ENCODE data around the gene BCAS1. TPM values are rescaled to one million over a fixed set of nuclear protein-coding genes. Genes with fewer than 3 reads are reported as not detected.

BCAS1 gene
- total and polyA plus RNA-seq, 7 experiments from 2014 or later: 0.05 to 0.16 (median 0.10) TPM; not detected in 4

DNA sequence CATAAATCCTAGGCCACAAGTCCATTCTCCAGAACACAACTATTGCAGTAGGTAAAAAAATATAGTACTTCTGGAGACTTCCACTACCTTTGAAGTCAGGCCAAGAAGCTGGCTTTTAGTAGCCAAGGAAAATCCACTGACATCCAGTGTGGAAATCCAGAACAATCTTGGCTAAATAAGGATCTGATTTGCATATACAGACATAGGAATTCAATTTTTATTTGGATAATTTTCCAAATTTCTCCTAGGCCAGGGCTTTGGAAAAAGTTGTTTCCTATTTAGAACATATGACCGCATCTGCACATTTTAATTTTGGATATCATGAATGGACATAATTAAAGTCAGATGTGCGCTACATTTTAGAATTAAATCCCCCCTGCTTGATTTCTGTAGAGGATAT lies 100.2 kb downstream of the BCAS1 start:
- Mint-ChIP-seq H3K9me3 (peaks cover 0 to 10% (median 4%) of the 10 kb centered on the region in 11 donors), H3K36me3 (peaks cover 0 to 4% (median 0%) of the 10 kb centered on the region in 5 donors), H3K27me3 (peaks cover 0 to 6% (median 0%) of the 10 kb centered on the region in 5 donors), H3K4me1 (no peaks in the 10 kb centered on the region), H3K27ac (no peak overlapping the region), H3K4me3 (no peak overlapping the region)
- no peak overlapping the region for H3K27ac ChIP-seq (ENCODE audit: low read depth, low read length)
- ATAC-seq: no peak
- no peaks in the 10 kb centered on the region for H3K9me3 ChIP-seq (ENCODE audit: control insufficient read depth in 2 of 3, low read length in 3 of 3)
- H3K4me3 ChIP-seq (ENCODE audit: low read length): no peak overlapping the region
- no peaks in the 10 kb centered on the region for H3K27me3 ChIP-seq (ENCODE audit: control insufficient read depth in 2 of 2, insufficient read depth in 2 of 2, low read length in 2 of 2)
- H3K36me3 ChIP-seq (ENCODE audit: control insufficient read depth in 2 of 3, insufficient read depth in 3 of 3, low read length in 3 of 3): no peaks in the 10 kb centered on the region
- H3K4me1 ChIP-seq (ENCODE audit: control insufficient read depth in 2 of 2, insufficient read depth in 2 of 2, low read length in 2 of 2): no peaks in the 10 kb centered on the region
- ChIA-PET CTCF (interaction anchor here (0.8 kb wide), 1 partner anchor 49 kb away, joined by 3 read pairs; no protein-coding TSS in a partner anchor), POLR2A (no interaction called here)
- intact Hi-C loops (cut with micrococcal nuclease): no loop called here
- DNase-seq: no peak

DNA sequence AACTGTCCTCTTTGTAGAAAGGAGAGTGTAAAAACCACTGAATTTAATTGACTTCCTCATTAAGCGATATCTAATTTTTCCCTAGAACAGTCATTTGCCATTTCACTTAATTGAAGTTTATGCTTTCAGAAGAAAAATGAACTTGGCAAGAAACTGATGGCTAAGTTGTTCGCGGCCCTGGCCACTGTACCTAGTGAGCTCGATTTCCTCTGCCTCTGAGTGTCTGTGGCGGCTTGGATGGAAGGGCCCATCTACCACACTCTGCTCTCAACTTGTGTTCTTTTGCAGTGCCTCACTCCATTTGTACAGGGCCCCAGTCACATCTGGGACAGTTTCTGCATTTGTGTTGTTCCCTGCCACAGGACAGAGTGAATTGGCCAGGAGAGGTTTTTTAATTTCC lies 102.9 kb downstream of the BCAS1 start:
- Mint-ChIP-seq H3K4me3 (no peak overlapping the region), H3K27ac (no peak overlapping the region), H3K9me3 (no peaks in the 10 kb centered on the region), H3K36me3 (no peaks in the 10 kb centered on the region), H3K4me1 (no peaks in the 10 kb centered on the region), H3K27me3 (peaks cover 0 to 17% (median 6%) of the 10 kb centered on the region in 5 donors)
- H3K27ac ChIP-seq (ENCODE audit: low read depth, low read length): no peak overlapping the region
- ChIA-PET CTCF (no interaction called here), POLR2A (no interaction called here)
- H3K4me3 ChIP-seq (ENCODE audit: low read length): no peak overlapping the region
- ATAC-seq (no peak), DNase-seq (no peak)
- intact Hi-C loops (cut with micrococcal nuclease): no loop called here
- no peaks in the 10 kb centered on the region for H3K36me3 ChIP-seq (ENCODE audit: control insufficient read depth in 2 of 3, insufficient read depth in 3 of 3, low read length in 3 of 3)
- H3K27me3 ChIP-seq (ENCODE audit: control insufficient read depth in 2 of 2, insufficient read depth in 2 of 2, low read length in 2 of 2): no peaks in the 10 kb centered on the region
- H3K4me1 ChIP-seq (ENCODE audit: control insufficient read depth in 2 of 2, insufficient read depth in 2 of 2, low read length in 2 of 2): no peaks in the 10 kb centered on the region
- H3K9me3 ChIP-seq (ENCODE audit: control insufficient read depth in 2 of 3, low read length in 3 of 3): no peaks in the 10 kb centered on the region

DNA sequence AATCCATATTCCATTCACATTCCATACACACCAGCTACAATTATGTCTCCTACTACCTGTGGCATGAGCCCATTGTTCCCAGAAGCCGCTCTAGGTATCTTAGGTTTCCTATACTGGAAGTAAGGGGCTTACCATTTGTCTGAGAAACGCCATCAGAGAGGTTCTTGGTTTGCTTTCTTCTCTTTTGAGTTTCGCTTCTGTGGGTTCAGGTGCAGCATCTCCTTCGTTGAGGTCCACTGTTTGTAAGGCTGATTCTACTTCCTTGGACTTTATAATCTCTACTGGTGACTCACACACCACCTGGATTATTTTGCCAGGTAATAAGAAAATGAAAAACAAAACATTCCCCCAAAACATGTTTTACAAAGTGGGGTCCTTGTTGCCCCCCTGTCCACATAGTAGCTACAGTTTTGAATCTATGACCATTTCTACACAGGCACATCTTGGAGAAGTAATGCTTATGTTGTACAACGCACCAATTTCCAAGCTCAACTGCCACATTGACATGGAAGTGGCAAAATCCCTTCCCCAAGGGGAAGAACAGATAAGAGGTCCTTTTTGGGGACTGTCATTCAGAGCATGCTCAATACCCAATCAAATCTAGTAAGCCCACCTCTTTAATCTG lies 103.5 kb downstream of the BCAS1 start:
- intact Hi-C loops (cut with micrococcal nuclease): no loop called here
- H3K4me1 ChIP-seq (ENCODE audit: control insufficient read depth in 2 of 2, insufficient read depth in 2 of 2, low read length in 2 of 2): no peaks in the 10 kb centered on the region
- no peaks in the 10 kb centered on the region for H3K27me3 ChIP-seq (ENCODE audit: control insufficient read depth in 2 of 2, insufficient read depth in 2 of 2, low read length in 2 of 2)
- H3K9me3 ChIP-seq (ENCODE audit: control insufficient read depth in 2 of 3, low read length in 3 of 3): no peaks in the 10 kb centered on the region
- CTCF ChIA-PET: no interaction called here
- H3K36me3 ChIP-seq (ENCODE audit: control insufficient read depth in 2 of 3, insufficient read depth in 3 of 3, low read length in 3 of 3): no peaks in the 10 kb centered on the region
- H3K27ac ChIP-seq (ENCODE audit: low read depth, low read length): no peak overlapping the region
- H3K36me3 Mint-ChIP-seq: no peaks in the 10 kb centered on the region
- peaks cover 0 to 20% (median 6%) of the 10 kb centered on the region in 5 donors for H3K27me3 Mint-ChIP-seq
- no peak for ATAC-seq
- no peak overlapping the region for H3K27ac Mint-ChIP-seq
- H3K4me3 ChIP-seq (ENCODE audit: low read length): no peak overlapping the region
- no peaks in the 10 kb centered on the region for H3K4me1 Mint-ChIP-seq
- no peaks in the 10 kb centered on the region for H3K9me3 Mint-ChIP-seq
- DNase-seq: no peak
- POLR2A ChIA-PET: no interaction called here
- H3K4me3 Mint-ChIP-seq: no peak overlapping the region

DNA sequence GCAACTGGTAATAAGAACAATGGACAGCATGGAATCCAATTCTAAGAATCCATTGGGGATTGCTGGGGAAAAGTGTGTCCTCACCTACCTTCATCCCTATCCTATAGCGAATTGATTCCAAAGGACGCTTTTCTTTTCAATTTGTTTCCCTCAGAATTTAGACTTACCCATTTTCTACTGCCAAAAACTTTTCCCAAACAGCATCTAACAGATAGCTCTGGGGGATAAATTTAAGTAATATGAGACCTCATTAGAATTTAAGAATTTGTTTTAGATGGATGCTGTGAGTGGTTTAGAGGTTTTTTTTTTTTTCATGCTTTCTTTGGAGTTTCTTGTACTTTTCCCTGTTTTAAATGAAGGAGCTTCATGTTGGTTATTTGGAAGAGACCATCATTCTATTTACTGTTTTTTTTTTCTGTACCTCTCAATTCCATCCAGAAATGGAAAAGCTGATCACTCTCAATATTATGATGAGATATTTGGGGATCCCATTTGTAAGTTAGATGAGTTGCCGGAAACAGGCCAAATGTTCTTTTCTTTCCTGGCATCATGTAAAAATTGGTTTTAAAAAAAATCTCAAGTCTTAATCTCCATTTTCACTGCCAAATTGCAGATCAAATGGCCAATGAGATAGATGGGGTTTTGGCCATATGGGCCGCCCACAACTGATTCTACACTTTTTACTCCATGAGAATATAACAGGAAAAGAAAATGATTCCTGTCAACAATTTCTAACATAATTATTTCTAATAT lies 105.7 kb downstream of the BCAS1 start:
- ATAC-seq: no peak
- Histone ChIP-seq H3K27me3 (ENCODE audit: control insufficient read depth in 2 of 2, insufficient read depth in 2 of 2, low read length in 2 of 2) (no peaks in the 10 kb centered on the region), H3K9me3 (ENCODE audit: control insufficient read depth in 2 of 3, low read length in 3 of 3) (no peaks in the 10 kb centered on the region), H3K27ac (ENCODE audit: low read depth, low read length) (no peak overlapping the region), H3K36me3 (ENCODE audit: control insufficient read depth in 2 of 3, insufficient read depth in 3 of 3, low read length in 3 of 3) (no peaks in the 10 kb centered on the region), H3K4me1 (ENCODE audit: control insufficient read depth in 2 of 2, insufficient read depth in 2 of 2, low read length in 2 of 2) (no peaks in the 10 kb centered on the region), H3K4me3 (ENCODE audit: low read length) (no peak overlapping the region)
- no peak overlapping the region for H3K4me3 Mint-ChIP-seq
- no peak overlapping the region for H3K27ac Mint-ChIP-seq
- intact Hi-C loops (cut with micrococcal nuclease): no loop called here
- peaks cover 3 to 9% (median 5%) of the 10 kb centered on the region in 7 donors for H3K4me1 Mint-ChIP-seq
- ChIA-PET POLR2A (interaction anchor here (0.6 kb wide), 1 partner anchor 122 kb away, joined by 4 read pairs; no protein-coding TSS in a partner anchor), CTCF (no interaction called here)
- no peaks in the 10 kb centered on the region for H3K9me3 Mint-ChIP-seq
- H3K36me3 Mint-ChIP-seq: no peaks in the 10 kb centered on the region
- H3K27me3 Mint-ChIP-seq: peaks cover 4 to 29% (median 9%) of the 10 kb centered on the region in 5 donors
- no peak for DNase-seq

DNA sequence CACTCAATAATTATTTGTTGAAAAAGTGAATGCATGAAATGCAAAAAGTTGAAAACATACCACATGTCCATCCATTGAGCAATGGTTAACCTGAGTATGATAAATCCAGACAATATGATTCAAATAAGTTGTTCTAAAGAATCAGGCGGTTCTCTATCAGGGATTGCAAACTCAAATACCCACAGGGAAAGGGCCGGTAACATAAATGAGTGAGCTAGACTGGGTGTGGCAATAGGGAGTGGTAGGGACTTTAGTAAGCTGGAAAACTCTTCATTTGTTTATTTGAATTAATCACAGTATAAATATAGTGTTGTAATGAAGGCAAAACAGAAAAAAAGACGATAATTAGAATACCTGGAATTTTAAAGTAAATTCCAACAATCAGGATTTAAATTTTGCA lies 106.3 kb downstream of the BCAS1 start:
- no peaks in the 10 kb centered on the region for H3K9me3 Mint-ChIP-seq
- Histone ChIP-seq H3K27ac (ENCODE audit: low read depth, low read length) (no peak overlapping the region), H3K9me3 (ENCODE audit: control insufficient read depth in 2 of 3, low read length in 3 of 3) (no peaks in the 10 kb centered on the region), H3K4me1 (ENCODE audit: control insufficient read depth in 2 of 2, insufficient read depth in 2 of 2, low read length in 2 of 2) (no peaks in the 10 kb centered on the region), H3K4me3 (ENCODE audit: low read length) (no peak overlapping the region), H3K27me3 (ENCODE audit: control insufficient read depth in 2 of 2, insufficient read depth in 2 of 2, low read length in 2 of 2) (no peaks in the 10 kb centered on the region), H3K36me3 (ENCODE audit: control insufficient read depth in 2 of 3, insufficient read depth in 3 of 3, low read length in 3 of 3) (no peaks in the 10 kb centered on the region)
- no peaks in the 10 kb centered on the region for H3K36me3 Mint-ChIP-seq
- H3K27me3 Mint-ChIP-seq: peaks cover 4 to 35% (median 9%) of the 10 kb centered on the region in 5 donors
- no peak overlapping the region for H3K4me3 Mint-ChIP-seq
- no peak for ATAC-seq
- H3K4me1 Mint-ChIP-seq: peaks cover 3 to 9% (median 5%) of the 10 kb centered on the region in 7 donors
- intact Hi-C loops (cut with micrococcal nuclease): no loop called here
- CTCF ChIA-PET: interaction anchor here (0.6 kb wide), 1 partner anchor 1686 kb away, joined by 5 read pairs; no protein-coding TSS in a partner anchor
- no peak overlapping the region for H3K27ac Mint-ChIP-seq
- DNase-seq: no peak
- POLR2A ChIA-PET: no interaction called here

DNA sequence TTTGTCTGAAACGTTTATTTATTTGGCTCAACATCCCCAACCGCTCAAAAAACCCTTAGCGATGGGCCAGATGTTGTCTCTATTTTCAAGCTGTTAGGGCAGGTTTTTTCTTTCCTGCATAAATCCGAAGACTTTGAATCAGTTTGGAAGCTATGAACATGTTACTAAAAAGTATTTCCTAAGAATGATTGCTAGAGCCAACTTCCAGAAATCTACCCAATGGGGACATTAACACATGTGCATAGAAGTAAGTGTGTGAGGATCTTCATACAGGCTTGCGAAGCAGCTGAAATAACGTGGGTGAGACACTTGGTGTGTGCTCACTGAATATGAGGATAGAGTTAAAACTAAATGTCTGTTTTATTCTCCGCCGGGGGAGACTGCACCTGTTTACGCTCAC lies 106.8 kb downstream of the BCAS1 start:
- no peak overlapping the region for H3K27ac ChIP-seq (ENCODE audit: low read depth, low read length)
- ChIA-PET POLR2A (no interaction called here), CTCF (interaction anchor here (0.6 kb wide), 1 partner anchor 1685 kb away, joined by 5 read pairs; no protein-coding TSS in a partner anchor)
- ATAC-seq (no peak), DNase-seq (no peak)
- intact Hi-C loops (cut with micrococcal nuclease): no loop called here
- H3K4me1 ChIP-seq (ENCODE audit: control insufficient read depth in 2 of 2, insufficient read depth in 2 of 2, low read length in 2 of 2): no peaks in the 10 kb centered on the region
- H3K36me3 ChIP-seq (ENCODE audit: control insufficient read depth in 2 of 3, insufficient read depth in 3 of 3, low read length in 3 of 3): no peaks in the 10 kb centered on the region
- peaks cover 3 to 9% (median 5%) of the 10 kb centered on the region in 7 donors for H3K4me1 Mint-ChIP-seq
- no peak overlapping the region for H3K27ac Mint-ChIP-seq
- no peaks in the 10 kb centered on the region for H3K27me3 ChIP-seq (ENCODE audit: control insufficient read depth in 2 of 2, insufficient read depth in 2 of 2, low read length in 2 of 2)
- no peaks in the 10 kb centered on the region for H3K9me3 ChIP-seq (ENCODE audit: control insufficient read depth in 2 of 3, low read length in 3 of 3)
- H3K4me3 ChIP-seq (ENCODE audit: low read length): no peak overlapping the region
- no peaks in the 10 kb centered on the region for H3K9me3 Mint-ChIP-seq
- no peak overlapping the region for H3K4me3 Mint-ChIP-seq
- no peaks in the 10 kb centered on the region for H3K36me3 Mint-ChIP-seq
- peaks cover 4 to 35% (median 9%) of the 10 kb centered on the region in 5 donors for H3K27me3 Mint-ChIP-seq

All from naive thymus-derived CD4-positive, alpha-beta T cell (primary cell).